PC-9 (cell line): ENCODE measurements around the gene CLEC7A. TPM values are rescaled to one million over a fixed set of nuclear protein-coding genes. Genes with fewer than 3 reads are reported as not detected.

ENCODE experiments used
- BruUV-seq: library from RNA; stranded (reverse); fragments of 400-500 nt; replicated peaks from 2 replicates; lab custom pipeline; 2021; lab: Mats Ljungman, UMichigan
- CTCF ChIA-PET: fragments of 300-600 bp; sonication (Branson Sonifier 250); formaldehyde crosslinking; loops from one replicate; lab custom pipeline; 2022; ENCODE audit warnings: antibody characterized with exemption; lab: Charles Lee
- POLR2A ChIA-PET: fragments of 300-600 bp; sonication (Branson Sonifier 250); formaldehyde crosslinking; loops from one replicate; lab custom pipeline; 2022; ENCODE audit warnings: antibody characterized with exemption; ENCODE audit not compliant: unreplicated experiment; lab: Charles Lee
- DNase-seq, 2 experiments: peaks; one replicate each; pipeline versions ENCODE4 v3.0.0 to v3.0.0-alpha.2; 2015 to 2022; ENCODE audit warnings: mixed read lengths in 1 of 2
- H2AFZ ChIP-seq: fragments of 200-600 bp; sonication (generic); 2 replicates; pipeline ENCODE4 v1.8.1; 2017; ENCODE audit warnings: antibody characterized with exemption
- H3F3A ChIP-seq: fragments of 200-600 bp; sonication (generic); 2 replicates; pipeline ENCODE4 v1.8.1; 2017; ENCODE audit warnings: antibody characterized with exemption, mild to moderate bottlenecking, low read depth; ENCODE audit not compliant: insufficient read depth
- H3K27ac ChIP-seq: fragments of 200-600 bp; sonication (generic); 2 replicates; pipeline ENCODE4 v1.6.1; 2016; ENCODE audit warnings: mixed run types
- H3K27me3 ChIP-seq: fragments of 200-600 bp; sonication (generic); 2 replicates; pipeline ENCODE4 v1.6.1; 2016; ENCODE audit warnings: low read depth, mixed run types; ENCODE audit not compliant: insufficient read depth
- H3K36me3 ChIP-seq: fragments of 200-600 bp; sonication (generic); 2 replicates; pipeline ENCODE4 v1.6.1; 2016; ENCODE audit warnings: low read depth, mixed run types
- H3K4me1 ChIP-seq: fragments of 200-600 bp; sonication (generic); replicated peaks from 2 replicates; pipeline ENCODE4 v1.6.1; 2016; ENCODE audit warnings: mixed run types; ENCODE audit not compliant: insufficient read depth
- H3K4me2 ChIP-seq: fragments of 200-600 bp; sonication (generic); 2 replicates; pipeline ENCODE4 v1.6.1; 2017; ENCODE audit warnings: mixed run types
- H3K4me3 ChIP-seq: fragments of 200-600 bp; sonication (generic); 2 replicates; pipeline ENCODE4 v1.6.1; 2016; ENCODE audit warnings: mixed run types
- H3K79me2 ChIP-seq: fragments of 200-600 bp; sonication (generic); 2 replicates; pipeline ENCODE4 v1.6.1; 2017; ENCODE audit warnings: low read depth, mixed run types
- H3K9me2 ChIP-seq: fragments of 200-600 bp; sonication (generic); 2 replicates; pipeline ENCODE4 v1.8.1; 2017; ENCODE audit warnings: mild to moderate bottlenecking; ENCODE audit not compliant: insufficient read depth
- H3K9me3 ChIP-seq: fragments of 200-600 bp; sonication (generic); 2 replicates; pipeline ENCODE4 v1.8.1; 2016; ENCODE audit warnings: low read depth; ENCODE audit not compliant: insufficient read depth
- H4K20me1 ChIP-seq: fragments of 200-600 bp; sonication (generic); 2 replicates; pipeline ENCODE4 v1.8.1; 2017; ENCODE audit not compliant: insufficient read depth
- CTCF ChIP-seq: fragments of 200-600 bp; sonication (generic); conservative IDR thresholded peaks from 2 replicates; pipeline ENCODE4 v1.6.1; 2017; ENCODE audit warnings: mixed run types, antibody characterized with exemption, mild to moderate bottlenecking, moderate library complexity
- EZH2 ChIP-seq: fragments of 200-600 bp; sonication (generic); IDR thresholded peaks from 2 replicates; pipeline ENCODE4 v1.8.0; 2017; ENCODE audit warnings: antibody characterized with exemption, low read depth
- intact Hi-C: fragments of 100-400 bp; cut with micrococcal nuclease; formaldehyde crosslinking; loops from one replicate; pipeline ENCODE4 v1.10.0; 2022; ENCODE audit not compliant: unreplicated experiment
- total RNA-seq: library from RNA; stranded (reverse); gene quantifications from 2 replicates; pipeline ENCODE4 v1.2.3, GENCODE V29; 2021

Gene CLEC7A
- total RNA-seq, 1 experiment from 2014 or later: 5.1 TPM

- Histone ChIP-seq H3K36me3 (no peaks in the 10 kb centered on the region), H3F3A (no peaks in the 10 kb centered on the region), H3K4me2 (no peak within 1 kb of the TSS), H3K9me2 (0 out of 2 replicates have a peak, but pooled peaks cover 3% of the 10 kb centered on the region), H3K4me1 (no peaks in the 10 kb centered on the region), H3K27ac (no peak within 1 kb of the TSS), H4K20me1 (no peaks in the 10 kb centered on the region), H3K79me2 (no peaks in the 10 kb centered on the region), H3K4me3 (no peak within 1 kb of the TSS), H3K9me3 (no peaks in the 10 kb centered on the region), H3K27me3 (no peaks in the 10 kb centered on the region), H2AFZ (no peak within 1 kb of the TSS)
- ChIA-PET CTCF (no interaction called here), POLR2A (interaction anchor here (0.6 kb wide), 1 partner anchor 1016 kb away, joined by 3 read pairs; no protein-coding TSS in a partner anchor)
- BruUV-seq: no TSS peak
- no peak for DNase-seq
- TF ChIP-seq EZH2 (no peak), CTCF (no peak)
- intact Hi-C loops: no loop called here
Observed at GRCh38 chr12:10098791-10099190, 31.2 kb downstream of the CLEC7A start, which contains the start of gene CLEC1A. TSS of gene CLEC1A (minus strand) at chr12:10098985. CDS start at chr12:10098922, 63 bp downstream.

GRCh38 chr12:10097521-10097920, 32.5 kb downstream of the CLEC7A start:
- Histone ChIP-seq H3K27ac (no peak overlapping the region), H3K4me2 (no peak overlapping the region), H3K4me1 (no peaks in the 10 kb centered on the region), H3K36me3 (no peaks in the 10 kb centered on the region), H3K27me3 (no peaks in the 10 kb centered on the region), H3K4me3 (no peak overlapping the region), H2AFZ (no peak overlapping the region), H3K79me2 (no peaks in the 10 kb centered on the region), H4K20me1 (no peaks in the 10 kb centered on the region), H3K9me3 (no peaks in the 10 kb centered on the region), H3F3A (no peaks in the 10 kb centered on the region), H3K9me2 (0 out of 2 replicates have a peak, but pooled peaks cover 3% of the 10 kb centered on the region)
- DNase-seq: no peak
- POLR2A ChIA-PET: no interaction called here
- CTCF ChIA-PET: no interaction called here
- intact Hi-C loops: no loop called here
- no TSS peak for BruUV-seq
- no peak for TF ChIP-seq EZH2
- no peak for TF ChIP-seq CTCF

- Histone ChIP-seq H3K9me3 (no peaks in the 10 kb centered on the region), H4K20me1 (no peaks in the 10 kb centered on the region), H3F3A (no peaks in the 10 kb centered on the region), H3K4me3 (no peak overlapping the region), H3K27ac (no peak overlapping the region), H3K27me3 (no peaks in the 10 kb centered on the region), H3K9me2 (peaks cover 3% of the 10 kb centered on the region; the same call in 1 of the 2 replicates), H3K4me1 (no peaks in the 10 kb centered on the region), H3K36me3 (no peaks in the 10 kb centered on the region), H3K4me2 (no peak overlapping the region), H3K79me2 (no peaks in the 10 kb centered on the region), H2AFZ (no peak overlapping the region)
- ChIA-PET CTCF (no interaction called here), POLR2A (no interaction called here)
- no peak for DNase-seq
- TF ChIP-seq CTCF: no peak
- no peak for TF ChIP-seq EZH2
- no TSS peak for BruUV-seq
- intact Hi-C loops: no loop called here
Observed at GRCh38 chr12:10095971-10096370, 34.0 kb downstream of the CLEC7A start.
